HL-60 (cell line): ENCODE data around the gene SLC7A10.
A peak's percentile ranks its signal among the peaks of the same experiment; 100 is the strongest.

Experiments
- DNase-seq, 2 experiments: peaks; one replicate each; pipeline ENCODE4 v3.0.0-alpha.2; 2010 to 2020; ENCODE audit warnings: low read depth in 1 of 2, low spot score in 1 of 2
- H3K27ac ChIP-seq: fragments of 250-450 bp; sonication (Bioruptor Pico); replicated peaks from 2 replicates; pipeline ENCODE4 v1.5.1; 2020; ENCODE audit warnings: mild to moderate bottlenecking, moderate library complexity
- H3K27me3 ChIP-seq: fragments of 250-450 bp; sonication (Bioruptor Pico); 2 replicates; pipeline ENCODE4 v1.5.1; 2021; ENCODE audit warnings: mild to moderate bottlenecking, moderate library complexity; ENCODE audit not compliant: insufficient read depth, poor library complexity, severe bottlenecking
- H3K4me3 ChIP-seq: replicated peaks from 2 replicates; pipeline ENCODE4 v1.5.1; 2011; ENCODE audit warnings: mild to moderate bottlenecking, control low read depth, low read length; ENCODE audit not compliant: insufficient read depth
- CTCF ChIP-seq: IDR thresholded peaks from one replicate; pipeline ENCODE4 v1.5.1; 2011; ENCODE audit warnings: low read length, control low read depth, inconsistent platforms; ENCODE audit not compliant: insufficient read depth
- GABPA ChIP-seq: IDR thresholded peaks from 2 replicates; pipeline ENCODE4 v1.6.1; 2012; ENCODE audit warnings: low read depth
- POLR2AphosphoS5 ChIP-seq: IDR thresholded peaks from 2 replicates; pipeline ENCODE4 v1.6.1; 2012; ENCODE audit warnings: low read depth
- SPI1 ChIP-seq: IDR thresholded peaks from 2 replicates; pipeline ENCODE4 v1.6.1; 2012; ENCODE audit warnings: low read depth, mild to moderate bottlenecking, borderline replicate concordance
- TF ChIP-seq, protein P1 (sequence below): IDR thresholded peaks from 2 replicates; pipeline ENCODE4 v1.6.1; 2012; ENCODE audit warnings: low read depth; ENCODE audit not compliant: insufficient replicate concordance

Gene SLC7A10

DNA sequence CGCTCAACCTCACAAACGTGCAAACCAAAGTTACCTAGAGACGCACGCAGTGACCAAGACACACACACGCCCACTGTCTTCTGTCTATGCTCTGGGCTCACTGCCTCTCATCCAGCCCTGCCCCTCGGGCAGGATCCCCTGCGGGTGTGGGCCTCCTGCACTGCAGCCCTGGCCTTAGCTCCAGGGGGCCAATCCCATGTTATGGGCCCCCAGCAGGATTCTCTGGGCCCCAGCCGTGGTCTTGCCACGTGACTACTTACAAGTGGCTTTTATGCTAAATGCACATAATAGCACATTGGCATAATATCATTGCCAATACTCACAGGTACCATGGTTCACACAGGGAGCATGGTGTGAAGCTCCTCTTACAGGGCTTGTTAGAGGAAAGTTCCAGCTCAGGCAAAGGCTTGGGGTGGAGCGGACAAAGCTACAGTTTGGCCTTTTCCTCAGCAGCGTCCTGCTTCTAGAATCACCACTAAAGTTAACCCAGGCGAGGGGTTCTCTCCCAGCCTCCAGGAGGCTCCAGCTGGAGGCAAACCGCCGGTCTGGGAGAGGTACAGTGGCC is 39.3 kb upstream of the SLC7A10 start:
- TF ChIP-seq SPI1, result no peak
- TF ChIP-seq, protein P1, sequence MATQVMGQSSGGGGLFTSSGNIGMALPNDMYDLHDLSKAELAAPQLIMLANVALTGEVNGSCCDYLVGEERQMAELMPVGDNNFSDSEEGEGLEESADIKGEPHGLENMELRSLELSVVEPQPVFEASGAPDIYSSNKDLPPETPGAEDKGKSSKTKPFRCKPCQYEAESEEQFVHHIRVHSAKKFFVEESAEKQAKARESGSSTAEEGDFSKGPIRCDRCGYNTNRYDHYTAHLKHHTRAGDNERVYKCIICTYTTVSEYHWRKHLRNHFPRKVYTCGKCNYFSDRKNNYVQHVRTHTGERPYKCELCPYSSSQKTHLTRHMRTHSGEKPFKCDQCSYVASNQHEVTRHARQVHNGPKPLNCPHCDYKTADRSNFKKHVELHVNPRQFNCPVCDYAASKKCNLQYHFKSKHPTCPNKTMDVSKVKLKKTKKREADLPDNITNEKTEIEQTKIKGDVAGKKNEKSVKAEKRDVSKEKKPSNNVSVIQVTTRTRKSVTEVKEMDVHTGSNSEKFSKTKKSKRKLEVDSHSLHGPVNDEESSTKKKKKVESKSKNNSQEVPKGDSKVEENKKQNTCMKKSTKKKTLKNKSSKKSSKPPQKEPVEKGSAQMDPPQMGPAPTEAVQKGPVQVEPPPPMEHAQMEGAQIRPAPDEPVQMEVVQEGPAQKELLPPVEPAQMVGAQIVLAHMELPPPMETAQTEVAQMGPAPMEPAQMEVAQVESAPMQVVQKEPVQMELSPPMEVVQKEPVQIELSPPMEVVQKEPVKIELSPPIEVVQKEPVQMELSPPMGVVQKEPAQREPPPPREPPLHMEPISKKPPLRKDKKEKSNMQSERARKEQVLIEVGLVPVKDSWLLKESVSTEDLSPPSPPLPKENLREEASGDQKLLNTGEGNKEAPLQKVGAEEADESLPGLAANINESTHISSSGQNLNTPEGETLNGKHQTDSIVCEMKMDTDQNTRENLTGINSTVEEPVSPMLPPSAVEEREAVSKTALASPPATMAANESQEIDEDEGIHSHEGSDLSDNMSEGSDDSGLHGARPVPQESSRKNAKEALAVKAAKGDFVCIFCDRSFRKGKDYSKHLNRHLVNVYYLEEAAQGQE, result no peak
- peak overlapping the region; percentile 97 for H3K27ac ChIP-seq

GRCh38 chr19:33263325-33264023 is 37.8 kb upstream of the SLC7A10 start:
- TF ChIP-seq POLR2AphosphoS5, result peak; percentile 33; the same call in 1 of the 2 replicates
- TF ChIP-seq, protein P1, result no peak
- H3K27ac ChIP-seq, result peak overlapping the region; percentile 88
- peak in 1 of 2 experiments; percentile 46 for DNase-seq
- H3K27me3 ChIP-seq, result no peaks in the 10 kb centered on the region
- no peak overlapping the region for H3K4me3 ChIP-seq

More for the DNA sequence above, 39.3 kb upstream of the SLC7A10 start:
- Histone ChIP-seq H3K4me3 (no peak overlapping the region), H3K27me3 (no peaks in the 10 kb centered on the region)
- DNase-seq, result no peak

DNA sequence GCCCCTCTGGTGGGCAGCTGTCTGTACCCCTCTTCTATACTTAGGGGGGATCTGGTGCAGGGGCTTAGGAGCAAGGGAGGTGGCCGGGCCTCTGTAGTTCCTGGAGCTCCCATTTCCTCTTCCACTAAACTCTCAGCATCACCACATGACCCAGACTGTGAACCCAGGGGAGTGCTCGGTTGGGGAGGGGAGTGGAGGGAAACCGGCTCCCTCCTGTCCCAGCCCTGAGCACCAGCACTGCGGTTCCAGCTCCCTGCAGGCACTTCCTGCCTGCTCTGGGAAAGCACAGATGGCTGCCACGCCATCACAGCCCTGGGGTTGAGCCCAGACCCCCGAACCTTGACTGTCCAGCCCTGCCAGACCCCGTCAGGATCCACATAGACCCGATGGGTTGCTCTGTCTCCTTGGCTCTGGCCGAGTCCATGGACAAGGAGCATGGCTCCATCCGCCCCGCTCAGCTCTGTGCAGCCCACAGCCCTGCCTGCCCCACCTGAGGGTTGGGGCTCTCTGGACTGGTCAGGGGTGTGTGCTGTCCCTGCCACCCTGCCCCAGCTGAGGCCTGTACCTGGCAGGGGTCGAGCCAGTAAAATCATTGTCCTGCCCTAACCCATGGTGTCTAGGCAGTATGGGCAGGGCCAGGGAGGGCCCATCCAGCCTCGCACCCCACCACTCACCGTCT is 36.0 kb upstream of the SLC7A10 start:
- TF ChIP-seq CTCF (no peak), SPI1 (peak; percentile 31; the same call in 1 of the 2 replicates), POLR2AphosphoS5 (peak; percentile 66; the same call in 1 of the 2 replicates)
- Histone ChIP-seq H3K4me3 (no peak overlapping the region), H3K27me3 (no peaks in the 10 kb centered on the region), H3K27ac (peak overlapping the region; percentile 88)
- DNase-seq, result peak; percentile 79 to 84

GRCh38 chr19:33260628-33261418 is 35.2 kb upstream of the SLC7A10 start:
- Histone ChIP-seq H3K4me3 (no peak overlapping the region), H3K27ac (peak overlapping the region; percentile 88), H3K27me3 (no peaks in the 10 kb centered on the region)
- TF ChIP-seq CTCF (no peak), POLR2AphosphoS5 (peak; percentile 96), SPI1 (peak; percentile 100), GABPA (no peak)
- TF ChIP-seq, protein P1, result no peak
- peak; percentile 94 to 98 for DNase-seq
